C4-2B (cell line): ENCODE data around the gene CAPN12.

Source experiments
- H3K27ac ChIP-seq: fragments of 450-650 bp; 2 replicates; pipeline ENCODE4 v1.5.1; 2017
- ZFX ChIP-seq: fragments of 450-650 bp; IDR thresholded peaks from 2 replicates; pipeline ENCODE4 v1.6.1; 2017
- TF ChIP-seq, protein P1 (sequence below): fragments of 450-650 bp; conservative IDR thresholded peaks from 2 replicates; pipeline ENCODE4 v1.5.1; 2017; ENCODE audit warnings: mild to moderate bottlenecking

The CAPN12 gene

DNA sequence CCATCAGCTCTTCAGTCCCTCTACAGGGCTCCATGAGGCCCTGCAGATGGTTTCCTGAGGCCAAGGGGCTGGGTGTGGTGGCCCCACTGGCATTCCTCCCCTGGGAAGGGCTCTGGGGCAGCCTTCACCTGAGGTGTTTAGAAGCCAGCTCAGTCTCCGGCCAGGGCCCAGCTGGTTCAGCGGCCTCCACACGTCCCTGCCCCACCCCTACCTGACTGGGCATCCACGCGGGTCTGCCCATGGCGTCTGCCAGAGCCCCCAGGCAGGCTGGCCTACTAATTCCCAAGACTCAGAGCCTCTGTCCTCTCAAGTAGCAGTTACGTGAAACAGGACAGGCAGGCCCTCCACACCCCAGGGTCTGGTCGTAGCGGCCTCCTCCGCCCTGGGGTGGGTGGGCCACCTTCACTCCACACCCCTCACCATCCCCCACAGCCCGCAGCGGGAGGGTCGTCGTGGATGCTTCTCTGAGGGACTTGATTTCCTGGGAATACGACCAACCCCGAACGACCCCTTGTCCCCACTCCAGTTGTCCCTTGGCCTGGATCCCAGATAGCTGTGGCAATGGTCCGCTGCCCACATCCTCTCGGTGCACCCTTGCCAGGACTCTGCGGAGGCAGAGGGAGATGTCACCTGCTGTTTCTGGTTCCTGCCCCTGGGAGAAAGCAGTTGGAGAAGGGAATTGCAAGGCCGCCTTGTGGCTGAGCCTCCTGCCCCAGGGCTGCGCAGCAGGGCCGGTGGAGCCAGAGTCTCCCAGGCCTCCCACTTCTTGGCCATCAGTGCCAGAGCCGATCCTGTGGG lies 24.3 kb downstream of the CAPN12 start:
- H3K27ac ChIP-seq = no peak overlapping the region
- no peak for TF ChIP-seq ZFX
- TF ChIP-seq, protein P1, sequence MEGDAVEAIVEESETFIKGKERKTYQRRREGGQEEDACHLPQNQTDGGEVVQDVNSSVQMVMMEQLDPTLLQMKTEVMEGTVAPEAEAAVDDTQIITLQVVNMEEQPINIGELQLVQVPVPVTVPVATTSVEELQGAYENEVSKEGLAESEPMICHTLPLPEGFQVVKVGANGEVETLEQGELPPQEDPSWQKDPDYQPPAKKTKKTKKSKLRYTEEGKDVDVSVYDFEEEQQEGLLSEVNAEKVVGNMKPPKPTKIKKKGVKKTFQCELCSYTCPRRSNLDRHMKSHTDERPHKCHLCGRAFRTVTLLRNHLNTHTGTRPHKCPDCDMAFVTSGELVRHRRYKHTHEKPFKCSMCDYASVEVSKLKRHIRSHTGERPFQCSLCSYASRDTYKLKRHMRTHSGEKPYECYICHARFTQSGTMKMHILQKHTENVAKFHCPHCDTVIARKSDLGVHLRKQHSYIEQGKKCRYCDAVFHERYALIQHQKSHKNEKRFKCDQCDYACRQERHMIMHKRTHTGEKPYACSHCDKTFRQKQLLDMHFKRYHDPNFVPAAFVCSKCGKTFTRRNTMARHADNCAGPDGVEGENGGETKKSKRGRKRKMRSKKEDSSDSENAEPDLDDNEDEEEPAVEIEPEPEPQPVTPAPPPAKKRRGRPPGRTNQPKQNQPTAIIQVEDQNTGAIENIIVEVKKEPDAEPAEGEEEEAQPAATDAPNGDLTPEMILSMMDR = no peak

DNA sequence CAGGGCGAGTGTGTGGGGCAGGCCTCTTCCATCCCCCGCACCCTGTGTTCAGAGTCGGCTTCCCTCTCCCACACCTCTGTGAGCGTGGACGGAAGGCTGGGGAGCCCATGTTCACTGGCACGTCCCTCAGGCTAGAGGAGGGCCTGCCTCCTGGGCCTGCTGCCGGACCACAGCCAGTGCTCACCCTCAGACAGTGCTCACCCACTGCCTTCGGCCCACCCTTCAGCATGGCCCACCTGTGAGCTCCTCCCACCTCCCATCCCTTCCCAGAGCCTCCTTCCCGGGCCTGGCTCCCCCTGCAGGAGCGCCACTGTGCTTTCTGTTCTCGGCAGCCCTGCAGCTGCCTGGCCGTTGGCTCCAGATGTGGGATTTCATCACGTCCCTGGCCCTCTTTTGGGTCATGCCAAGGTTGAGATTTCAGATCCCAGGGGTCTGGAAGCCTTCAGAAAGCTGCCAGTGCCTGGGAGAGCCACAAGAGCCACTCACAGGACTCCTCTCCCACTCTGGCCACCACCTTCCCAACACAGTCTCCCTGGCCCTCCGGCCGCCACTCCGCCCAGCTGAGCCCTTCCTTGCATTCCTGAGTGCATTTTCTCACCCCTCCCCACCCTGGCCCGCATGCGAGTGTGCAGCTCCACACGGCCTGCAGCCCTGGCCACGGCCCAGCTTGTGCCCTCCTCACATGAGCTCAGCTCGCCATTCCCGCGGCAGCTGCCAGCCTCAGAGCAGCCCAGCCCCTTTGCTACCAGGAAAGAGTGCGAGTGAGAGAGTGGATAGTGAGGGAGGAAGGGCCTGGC lies 25.3 kb downstream of the CAPN12 start:
- H3K27ac ChIP-seq = no peak overlapping the region
- no peak for TF ChIP-seq ZFX
- TF ChIP-seq, protein P1 = no peak

DNA sequence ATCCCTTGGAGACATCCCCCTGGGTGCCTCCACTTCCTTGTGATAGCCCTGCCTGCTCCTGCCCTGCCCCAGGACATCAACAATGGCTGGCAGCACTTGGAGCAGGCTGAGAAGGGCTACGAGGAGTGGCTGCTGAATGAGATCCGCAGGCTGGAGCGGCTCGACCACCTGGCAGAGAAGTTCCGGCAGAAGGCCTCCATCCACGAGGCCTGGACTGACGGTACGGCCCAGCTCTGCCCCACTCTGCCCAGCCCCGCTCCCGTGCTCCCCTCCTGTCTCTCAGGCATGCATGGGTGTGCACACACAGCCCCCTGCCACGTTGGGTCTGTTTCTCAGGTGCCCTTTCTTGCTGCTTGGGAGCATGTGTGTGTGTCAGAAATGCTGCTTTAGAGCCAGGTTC lies 26.4 kb downstream of the CAPN12 start:
- no peak overlapping the region for H3K27ac ChIP-seq
- TF ChIP-seq ZFX = no peak
- TF ChIP-seq, protein P1 = no peak

DNA sequence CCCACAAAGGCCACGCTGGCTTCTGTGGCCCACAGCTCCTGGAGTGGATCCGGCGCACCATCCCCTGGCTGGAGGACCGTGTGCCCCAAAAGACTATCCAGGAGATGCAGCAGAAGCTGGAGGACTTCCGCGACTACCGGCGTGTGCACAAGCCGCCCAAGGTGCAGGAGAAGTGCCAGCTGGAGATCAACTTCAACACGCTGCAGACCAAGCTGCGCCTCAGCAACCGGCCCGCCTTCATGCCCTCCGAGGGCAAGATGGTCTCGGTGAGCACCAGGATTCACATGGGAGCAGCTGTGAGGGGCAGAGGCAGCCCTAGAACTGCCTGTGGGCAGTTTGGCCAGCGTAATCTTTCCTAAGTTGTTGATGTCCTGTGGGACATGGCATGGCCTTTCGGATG lies 27.2 kb downstream of the CAPN12 start:
- TF ChIP-seq, protein P1 = no peak
- TF ChIP-seq ZFX = no peak
- H3K27ac ChIP-seq = no peak overlapping the region

DNA sequence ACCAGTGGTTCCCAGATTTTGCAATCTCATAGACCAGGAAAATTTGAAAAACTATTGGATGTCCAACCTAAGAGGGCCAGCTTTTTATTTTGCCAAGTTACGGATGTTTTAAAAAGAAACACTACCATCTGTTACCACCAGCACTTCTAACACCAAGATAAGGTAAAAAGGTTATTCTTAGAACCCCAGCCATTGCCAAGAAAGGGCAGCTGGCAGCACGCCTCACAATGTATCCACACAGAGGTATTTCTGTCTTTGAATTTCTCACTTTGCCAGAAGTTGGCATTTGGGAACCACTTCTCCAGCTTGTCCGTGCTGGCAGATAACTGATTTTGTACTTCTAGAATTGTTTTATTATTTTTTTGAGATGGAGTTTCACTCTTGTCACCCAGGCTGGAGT lies 28.7 kb downstream of the CAPN12 start:
- TF ChIP-seq, protein P1 = no peak
- TF ChIP-seq ZFX = no peak
- H3K27ac ChIP-seq = no peak overlapping the region

DNA sequence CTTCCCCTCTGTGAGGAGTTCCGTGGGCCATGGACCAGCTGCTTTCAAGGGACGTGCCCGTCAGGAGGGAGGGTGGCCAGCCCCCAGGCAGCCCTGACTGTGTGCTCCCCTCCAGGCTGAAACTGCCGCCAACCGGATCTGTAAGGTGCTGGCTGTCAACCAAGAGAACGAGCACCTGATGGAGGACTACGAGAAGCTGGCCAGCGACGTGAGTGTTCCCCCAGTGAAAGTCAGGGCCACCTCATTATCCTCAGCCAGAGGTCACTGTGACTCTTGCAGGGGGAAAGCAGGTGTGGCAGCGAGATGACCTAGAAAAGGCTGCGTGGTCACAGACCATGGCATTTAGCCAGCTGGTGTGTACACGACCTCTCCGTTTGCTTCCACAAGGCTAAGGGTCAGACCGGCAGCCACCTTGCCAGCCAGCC lies 29.9 kb downstream of the CAPN12 start:
- TF ChIP-seq ZFX = no peak
- TF ChIP-seq, protein P1 = no peak
- H3K27ac ChIP-seq = no peak overlapping the region

DNA sequence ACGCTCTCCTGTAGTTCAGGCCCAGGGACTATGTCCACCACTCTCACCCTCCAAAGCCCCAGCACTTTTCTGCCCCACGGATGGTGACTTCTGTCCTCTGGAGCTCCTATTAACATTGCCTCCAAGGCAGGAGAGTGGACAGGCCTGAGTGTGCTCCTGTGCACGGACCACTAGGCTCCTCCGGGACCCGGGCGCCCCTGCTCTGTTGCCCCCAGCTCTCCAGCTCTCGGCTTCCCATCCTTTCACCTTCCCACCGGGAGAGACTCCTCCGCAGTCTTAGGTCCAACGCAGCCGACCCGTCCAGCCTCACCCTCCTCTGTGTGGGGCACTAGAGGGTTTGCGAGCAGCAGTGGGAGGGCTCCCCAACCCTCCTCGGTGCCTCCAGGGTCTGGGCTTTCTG lies 30.4 kb downstream of the CAPN12 start:
- TF ChIP-seq ZFX = no peak
- TF ChIP-seq, protein P1 = no peak
- no peak overlapping the region for H3K27ac ChIP-seq
